ENCODE measurements around the gene HDAC4. TPM values are rescaled to one million over a fixed set of nuclear protein-coding genes. Genes with fewer than 3 reads are reported as not detected.

Gene HDAC4
- total and polyA plus RNA-seq, 9 of the 15 experiments (the other 6 are each of a cell fraction or from before 2014, with no cell fraction given): 0.11 to 20.2 (median 4.0) TPM

DNA sequence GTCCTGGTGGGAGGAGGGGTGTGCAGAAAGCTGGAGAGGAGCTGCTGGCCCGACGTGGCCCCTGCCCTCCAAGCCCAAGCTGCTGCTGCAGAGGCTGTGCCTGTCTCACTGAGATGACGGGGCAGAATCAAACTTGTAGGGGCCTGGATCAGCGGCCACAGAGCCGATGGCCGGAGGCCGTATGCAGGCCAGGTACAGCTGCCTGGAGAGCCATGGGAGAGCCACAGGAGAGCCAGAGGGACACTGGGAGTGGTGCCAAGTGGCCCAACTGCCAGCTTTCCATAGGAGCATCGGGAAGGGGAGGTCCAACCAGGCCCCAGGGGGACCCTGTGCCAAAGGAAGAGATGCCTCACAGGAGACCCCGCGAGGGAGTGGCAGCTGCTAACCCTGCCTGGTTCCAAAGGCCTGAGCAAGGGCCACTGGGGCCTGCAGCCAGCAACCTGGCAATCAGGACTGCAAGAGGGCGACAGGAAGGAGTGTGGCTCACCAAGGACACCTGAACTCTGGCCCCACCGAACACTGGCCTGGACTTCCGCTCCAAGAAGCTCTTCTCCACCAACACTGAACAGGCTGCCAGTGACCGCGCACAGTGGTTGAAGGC, 70.7 kb downstream of the HDAC4 start:
- H3K9ac ChIP-seq (ENCODE audit: insufficient read depth in 1 of 2, low read depth in 2 of 2, low read length in 2 of 2): peak overlapping the region in 1 of 2 experiments; percentile 58; a peak in 2 of 4 replicates
- no peak for ATAC-seq
- BruUV-seq (replicated peaks): no TSS peak
- H3K9me3 ChIP-seq (replicated peaks; ENCODE audit: control insufficient read depth, insufficient read depth, low read depth, low read length): no peaks in the 10 kb centered on the region
- no peaks in the 10 kb centered on the region for H3K36me3 ChIP-seq (ENCODE audit: control insufficient read depth, insufficient read depth, low read length)
- intact Hi-C loops (cut with micrococcal nuclease): loop anchor here (10.0 kb wide), 1 partner anchor 65 kb away; no protein-coding TSS in a partner anchor
- no peaks in the 10 kb centered on the region for H3K27me3 ChIP-seq (ENCODE audit: control insufficient read depth in 2 of 2, insufficient read depth in 2 of 2, low read length in 2 of 2)
- FAIRE-seq: no peak
- ChIA-PET CTCF (ENCODE audit: low intra/inter-chr PET ratio) (no interaction called here), POLR2A (no interaction called here)
- no peak overlapping the region for H3K4me2 ChIP-seq (ENCODE audit: insufficient read depth, low read length)
- H3K27ac ChIP-seq (ENCODE audit: extremely low read depth, low read depth, low read length): no peak overlapping the region
- 0 out of 2 replicates have a peak, but pooled peaks cover 4% of the 10 kb centered on the region for H4K20me1 ChIP-seq (replicated peaks; ENCODE audit: control insufficient read depth, insufficient read depth, low read length)
- DNase-seq (ENCODE audit: extremely low read depth in 1 of 4, low spot score in 3 of 4): no peak
- H3K4me1 ChIP-seq (replicated peaks in 1 of 2; ENCODE audit: control insufficient read depth in 2 of 2, insufficient read depth in 2 of 2, low read length in 2 of 2): peaks cover 2 to 44% of the 10 kb centered on the region in 2 experiments; a peak in 3 of 5 replicates
- TF ChIP-seq CCAR2 (IDR thresholded peaks at IDR 0.05; ENCODE audit: low read depth, low read length) (no peak), ZNF12 (CRISPR knock-in tag; IDR thresholded peaks at IDR 0.05) (no peak), SMC3 (conservative IDR thresholded peaks at IDR 0.05; ENCODE audit: insufficient read depth, low read depth, low read length) (no peak), SMARCA4 (IDR thresholded peaks at IDR 0.05) (no peak), ZNF140 (CRISPR knock-in tag; IDR thresholded peaks at IDR 0.05) (no peak)
- TF ChIP-seq, protein P1, sequence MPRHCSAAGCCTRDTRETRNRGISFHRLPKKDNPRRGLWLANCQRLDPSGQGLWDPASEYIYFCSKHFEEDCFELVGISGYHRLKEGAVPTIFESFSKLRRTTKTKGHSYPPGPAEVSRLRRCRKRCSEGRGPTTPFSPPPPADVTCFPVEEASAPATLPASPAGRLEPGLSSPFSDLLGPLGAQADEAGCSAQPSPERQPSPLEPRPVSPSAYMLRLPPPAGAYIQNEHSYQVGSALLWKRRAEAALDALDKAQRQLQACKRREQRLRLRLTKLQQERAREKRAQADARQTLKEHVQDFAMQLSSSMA (CRISPR knock-in tag; IDR thresholded peaks at IDR 0.05): no peak
- WGBS (ENCODE audit: insufficient coverage, low coverage, missing lambda C conversion rate): 85% methylated on average over 8 of the region's 15 CpGs
- no peaks in the 10 kb centered on the region for H3K9me1 ChIP-seq (ENCODE audit: control insufficient read depth, insufficient read depth, low read length)
- H3K79me2 ChIP-seq (ENCODE audit: control insufficient read depth, insufficient read depth, low read length): peaks cover 6% of the 10 kb centered on the region; the same call in 2 of the 3 replicates
- no peak overlapping the region for H2AFZ ChIP-seq (ENCODE audit: low read depth, low read length)
- in situ Hi-C loops (cut with MboI): no loop called here
- H3K4me3 ChIP-seq: no peak overlapping the region
